ENCODE measurements around the gene KRTAP10-4.

The KRTAP10-4 gene

GRCh38 chr21:44574457-44575306, 1.2 kb downstream of the KRTAP10-4 start:
- TF ChIP-seq CTCF (conservative IDR thresholded peaks at IDR 0.05; ENCODE audit: low read depth): no peak
- no peak overlapping the region for H3K27ac ChIP-seq
- DNase-seq (ENCODE audit: low spot score): no peak
- CTCF ChIA-PET: interaction anchor here (0.7 kb wide), 2 partner anchors 54 to 72 kb away, joined by 3 to 7 read pairs; no protein-coding TSS in a partner anchor
- POLR2A ChIA-PET (ENCODE audit: low non-redundant PET): no interaction called here

GRCh38 chr21:44575307-44576024, 1.9 kb downstream of the KRTAP10-4 start:
- DNase-seq (ENCODE audit: low spot score): no peak
- H3K27ac ChIP-seq: no peak overlapping the region
- ChIA-PET POLR2A (ENCODE audit: low non-redundant PET) (no interaction called here), CTCF (interaction anchor here (0.7 kb wide), 1 partner anchor 53 kb away, joined by 3 read pairs; no protein-coding TSS in a partner anchor)
- TF ChIP-seq CTCF (conservative IDR thresholded peaks at IDR 0.05; ENCODE audit: low read depth): no peak

GRCh38 chr21:44576025-44576420, 2.5 kb downstream of the KRTAP10-4 start:
- no peak overlapping the region for H3K27ac ChIP-seq
- POLR2A ChIA-PET (ENCODE audit: low non-redundant PET): no interaction called here
- no peak for TF ChIP-seq CTCF (conservative IDR thresholded peaks at IDR 0.05; ENCODE audit: low read depth)
- DNase-seq (ENCODE audit: low spot score): no peak
- CTCF ChIA-PET: no interaction called here

GRCh38 chr21:44578371-44579055, 5.0 kb downstream of the KRTAP10-4 start:
- ChIA-PET CTCF (interaction anchor here (0.7 to 1.3 kb wide), 2 partner anchors 68 to 1461 kb away, joined by 3 to 9 read pairs; no protein-coding TSS in a partner anchor), POLR2A (ENCODE audit: low non-redundant PET) (no interaction called here)
- TF ChIP-seq CTCF (conservative IDR thresholded peaks at IDR 0.05; ENCODE audit: low read depth): no peak
- DNase-seq (ENCODE audit: low spot score): no peak
- H3K27ac ChIP-seq: no peak overlapping the region

GRCh38 chr21:44579056-44579832, 5.7 kb downstream of the KRTAP10-4 start:
- POLR2A ChIA-PET (ENCODE audit: low non-redundant PET): no interaction called here
- no peak overlapping the region for H3K27ac ChIP-seq
- DNase-seq (ENCODE audit: low spot score): no peak
- CTCF ChIA-PET: interaction anchor here (0.7 to 1.3 kb wide), 2 partner anchors 69 to 1461 kb away, joined by 3 to 9 read pairs; no protein-coding TSS in a partner anchor
- no peak for TF ChIP-seq CTCF (conservative IDR thresholded peaks at IDR 0.05; ENCODE audit: low read depth)
